Measurements from ENCODE around the gene VSX2. TPM values are rescaled to one million over a fixed set of nuclear protein-coding genes. Genes with fewer than 3 reads are reported as not detected.

The VSX2 gene
- total and polyA plus RNA-seq, 2 donors = 0.05 to 0.14 TPM

GRCh38 chr14:74240794-74241651 lies 1.8 kb downstream of the VSX2 start:
- WGBS = 3% methylated on average over 80 of the region's 80 CpGs
- Histone ChIP-seq H3K9me3 (ENCODE audit: control insufficient read depth in 2 of 2, insufficient read depth in 1 of 2, low read length in 1 of 2) (no peaks in the 10 kb centered on the region), H3K27me3 (ENCODE audit: control insufficient read depth in 2 of 2, insufficient read depth in 1 of 2, low read length in 1 of 2) (peaks cover 69 to 100% of the 10 kb centered on the region in 2 donors)

GRCh38 chr14:74241652-74242017 lies 2.4 kb downstream of the VSX2 start:
- Histone ChIP-seq H3K27me3 (ENCODE audit: control insufficient read depth in 2 of 2, insufficient read depth in 1 of 2, low read length in 1 of 2) (peaks cover 69 to 100% of the 10 kb centered on the region in 2 donors), H3K4me1 (ENCODE audit: control insufficient read depth in 2 of 2, insufficient read depth in 2 of 2, low read length in 2 of 2) (peaks cover 0 to 2% of the 10 kb centered on the region in 2 donors), H3K9me3 (ENCODE audit: control insufficient read depth in 2 of 2, insufficient read depth in 1 of 2, low read length in 1 of 2) (no peaks in the 10 kb centered on the region), H3K4me3 (ENCODE audit: low read length in 2 of 2) (no peak overlapping the region), H3K27ac (ENCODE audit: low read depth in 1 of 2, low read length in 1 of 2) (no peak overlapping the region), H3K36me3 (ENCODE audit: control insufficient read depth in 2 of 2, insufficient read depth in 2 of 2, low read length in 1 of 2) (no peaks in the 10 kb centered on the region)
- WGBS = 11% methylated on average over 14 of the region's 14 CpGs
- no peak for DNase-seq (ENCODE audit: low read depth in 6 of 9, low spot score in 9 of 9)

More at GRCh38 chr14:74240794-74241651, 1.8 kb downstream of the VSX2 start:
- no peak for DNase-seq (ENCODE audit: low read depth in 6 of 9, low spot score in 9 of 9)
- Histone ChIP-seq H3K4me3 (ENCODE audit: low read length in 2 of 2) (no peak overlapping the region), H3K36me3 (ENCODE audit: control insufficient read depth in 2 of 2, insufficient read depth in 2 of 2, low read length in 1 of 2) (no peaks in the 10 kb centered on the region), H3K4me1 (ENCODE audit: control insufficient read depth in 2 of 2, insufficient read depth in 2 of 2, low read length in 2 of 2) (peaks cover 0 to 2% of the 10 kb centered on the region in 2 donors), H3K27ac (ENCODE audit: low read depth in 1 of 2, low read length in 1 of 2) (no peak overlapping the region)

GRCh38 chr14:74242021-74242779 lies 3.0 kb downstream of the VSX2 start:
- 12% methylated on average over 28 of the region's 28 CpGs for WGBS
- Histone ChIP-seq H3K4me3 (ENCODE audit: low read length in 2 of 2) (no peak overlapping the region), H3K27me3 (ENCODE audit: control insufficient read depth in 2 of 2, insufficient read depth in 1 of 2, low read length in 1 of 2) (peaks cover 67 to 100% of the 10 kb centered on the region in 2 donors), H3K27ac (ENCODE audit: low read depth in 1 of 2, low read length in 1 of 2) (no peak overlapping the region), H3K4me1 (ENCODE audit: control insufficient read depth in 2 of 2, insufficient read depth in 2 of 2, low read length in 2 of 2) (peaks cover 0 to 2% of the 10 kb centered on the region in 2 donors), H3K36me3 (ENCODE audit: control insufficient read depth in 2 of 2, insufficient read depth in 2 of 2, low read length in 1 of 2) (no peaks in the 10 kb centered on the region), H3K9me3 (ENCODE audit: control insufficient read depth in 2 of 2, insufficient read depth in 1 of 2, low read length in 1 of 2) (no peaks in the 10 kb centered on the region)
- DNase-seq (ENCODE audit: low read depth in 6 of 9, low spot score in 9 of 9) = no peak

GRCh38 chr14:74242780-74243042 lies 3.5 kb downstream of the VSX2 start:
- no peaks in the 10 kb centered on the region for H3K36me3 ChIP-seq (ENCODE audit: control insufficient read depth in 2 of 2, insufficient read depth in 2 of 2, low read length in 1 of 2)
- H3K4me3 ChIP-seq (ENCODE audit: low read length in 2 of 2) = no peak overlapping the region
- no peaks in the 10 kb centered on the region for H3K9me3 ChIP-seq (ENCODE audit: control insufficient read depth in 2 of 2, insufficient read depth in 1 of 2, low read length in 1 of 2)
- WGBS = 40% methylated on average over 4 of the region's 4 CpGs
- no peak overlapping the region for H3K27ac ChIP-seq (ENCODE audit: low read depth in 1 of 2, low read length in 1 of 2)
- no peak for DNase-seq (ENCODE audit: low read depth in 6 of 9, low spot score in 9 of 9)
- H3K4me1 ChIP-seq (ENCODE audit: control insufficient read depth in 2 of 2, insufficient read depth in 2 of 2, low read length in 2 of 2) = peaks cover 0 to 2% of the 10 kb centered on the region in 2 donors
- peaks cover 62 to 100% of the 10 kb centered on the region in 2 donors for H3K27me3 ChIP-seq (ENCODE audit: control insufficient read depth in 2 of 2, insufficient read depth in 1 of 2, low read length in 1 of 2)

- WGBS = 21% methylated on average over 5 of the region's 5 CpGs
- no peak for DNase-seq (ENCODE audit: low read depth in 6 of 9, low spot score in 9 of 9)
- no peak overlapping the region for H3K4me3 ChIP-seq (ENCODE audit: low read length in 2 of 2)
- peaks cover 0 to 2% of the 10 kb centered on the region in 2 donors for H3K4me1 ChIP-seq (ENCODE audit: control insufficient read depth in 2 of 2, insufficient read depth in 2 of 2, low read length in 2 of 2)
- H3K27me3 ChIP-seq (ENCODE audit: control insufficient read depth in 2 of 2, insufficient read depth in 1 of 2, low read length in 1 of 2) = peaks cover 62 to 100% of the 10 kb centered on the region in 2 donors
- no peaks in the 10 kb centered on the region for H3K9me3 ChIP-seq (ENCODE audit: control insufficient read depth in 2 of 2, insufficient read depth in 1 of 2, low read length in 1 of 2)
- H3K27ac ChIP-seq (ENCODE audit: low read depth in 1 of 2, low read length in 1 of 2) = no peak overlapping the region
- no peaks in the 10 kb centered on the region for H3K36me3 ChIP-seq (ENCODE audit: control insufficient read depth in 2 of 2, insufficient read depth in 2 of 2, low read length in 1 of 2)
These were observed 3.8 kb downstream of the VSX2 start for GRCh38 chr14:74243051-74243450.

GRCh38 chr14:74244115-74244514 lies 4.9 kb downstream of the VSX2 start:
- WGBS = 28% methylated on average over 3 of the region's 3 CpGs
- DNase-seq (ENCODE audit: low read depth in 6 of 9, low spot score in 9 of 9) = no peak
- Histone ChIP-seq H3K4me3 (ENCODE audit: low read length in 2 of 2) (no peak overlapping the region), H3K36me3 (ENCODE audit: control insufficient read depth in 2 of 2, insufficient read depth in 2 of 2, low read length in 1 of 2) (no peaks in the 10 kb centered on the region), H3K27me3 (ENCODE audit: control insufficient read depth in 2 of 2, insufficient read depth in 1 of 2, low read length in 1 of 2) (peaks cover 55 to 100% of the 10 kb centered on the region in 2 donors), H3K9me3 (ENCODE audit: control insufficient read depth in 2 of 2, insufficient read depth in 1 of 2, low read length in 1 of 2) (no peaks in the 10 kb centered on the region), H3K4me1 (ENCODE audit: control insufficient read depth in 2 of 2, insufficient read depth in 2 of 2, low read length in 2 of 2) (peaks cover 0 to 2% of the 10 kb centered on the region in 2 donors), H3K27ac (ENCODE audit: low read depth in 1 of 2, low read length in 1 of 2) (no peak overlapping the region)

- H3K36me3 ChIP-seq (ENCODE audit: control insufficient read depth in 2 of 2, insufficient read depth in 2 of 2, low read length in 1 of 2) = no peaks in the 10 kb centered on the region
- no peak overlapping the region for H3K4me3 ChIP-seq (ENCODE audit: low read length in 2 of 2)
- H3K27me3 ChIP-seq (ENCODE audit: control insufficient read depth in 2 of 2, insufficient read depth in 1 of 2, low read length in 1 of 2) = peaks cover 43 to 93% of the 10 kb centered on the region in 2 donors
- peaks cover 0 to 2% of the 10 kb centered on the region in 2 donors for H3K4me1 ChIP-seq (ENCODE audit: control insufficient read depth in 2 of 2, insufficient read depth in 2 of 2, low read length in 2 of 2)
- H3K9me3 ChIP-seq (ENCODE audit: control insufficient read depth in 2 of 2, insufficient read depth in 1 of 2, low read length in 1 of 2) = no peaks in the 10 kb centered on the region
- 84% methylated on average over 7 of the region's 7 CpGs for WGBS
- no peak overlapping the region for H3K27ac ChIP-seq (ENCODE audit: low read depth in 1 of 2, low read length in 1 of 2)
- DNase-seq (ENCODE audit: low read depth in 6 of 9, low spot score in 9 of 9) = no peak
These were observed 6.0 kb downstream of the VSX2 start for GRCh38 chr14:74245292-74245691.

GRCh38 chr14:74246542-74246941 lies 7.3 kb downstream of the VSX2 start:
- peaks cover 33 to 81% of the 10 kb centered on the region in 2 donors for H3K27me3 ChIP-seq (ENCODE audit: control insufficient read depth in 2 of 2, insufficient read depth in 1 of 2, low read length in 1 of 2)
- no peaks in the 10 kb centered on the region for H3K9me3 ChIP-seq (ENCODE audit: control insufficient read depth in 2 of 2, insufficient read depth in 1 of 2, low read length in 1 of 2)
- H3K27ac ChIP-seq (ENCODE audit: low read depth in 1 of 2, low read length in 1 of 2) = no peak overlapping the region
- no peak for DNase-seq (ENCODE audit: low read depth in 6 of 9, low spot score in 9 of 9)
- H3K4me1 ChIP-seq (ENCODE audit: control insufficient read depth in 2 of 2, insufficient read depth in 2 of 2, low read length in 2 of 2) = peaks cover 0 to under 1% of the 10 kb centered on the region in 2 donors
- H3K4me3 ChIP-seq (ENCODE audit: low read length in 2 of 2) = no peak overlapping the region
- 92% methylated on average over 8 of the region's 8 CpGs for WGBS
- H3K36me3 ChIP-seq (ENCODE audit: control insufficient read depth in 2 of 2, insufficient read depth in 2 of 2, low read length in 1 of 2) = no peaks in the 10 kb centered on the region

GRCh38 chr14:74248017-74248416 lies 8.8 kb downstream of the VSX2 start:
- 38% methylated on average over 6 of the region's 6 CpGs for WGBS

More at GRCh38 chr14:74248017-74248416, 8.8 kb downstream of the VSX2 start:
- DNase-seq (ENCODE audit: low read depth in 6 of 9, low spot score in 9 of 9) = no peak
- peaks cover 0 to 2% of the 10 kb centered on the region in 2 donors for H3K4me1 ChIP-seq (ENCODE audit: control insufficient read depth in 2 of 2, insufficient read depth in 2 of 2, low read length in 2 of 2)
- H3K27me3 ChIP-seq (ENCODE audit: control insufficient read depth in 2 of 2, insufficient read depth in 1 of 2, low read length in 1 of 2) = peaks cover 28 to 79% of the 10 kb centered on the region in 2 donors
- no peak overlapping the region for H3K27ac ChIP-seq (ENCODE audit: low read depth in 1 of 2, low read length in 1 of 2)
- no peaks in the 10 kb centered on the region for H3K36me3 ChIP-seq (ENCODE audit: control insufficient read depth in 2 of 2, insufficient read depth in 2 of 2, low read length in 1 of 2)
- H3K4me3 ChIP-seq (ENCODE audit: low read length in 2 of 2) = no peak overlapping the region
- H3K9me3 ChIP-seq (ENCODE audit: control insufficient read depth in 2 of 2, insufficient read depth in 1 of 2, low read length in 1 of 2) = no peaks in the 10 kb centered on the region
